ENCODE measurements around the gene TP53AIP1. TPM values are rescaled to one million over a fixed set of nuclear protein-coding genes. Genes with fewer than 3 reads are reported as not detected.

Gene TP53AIP1
- not detected in 2 replicates for total RNA-seq

- no peak for DNase-seq (ENCODE audit: extremely low read depth, low read depth, low spot score)
Observed at GRCh38 chr11:128942817-128943427, at the start of gene TP53AIP1. TP53AIP1 (minus strand) TSS chr11:128942871; CDS start chr11:128937818, 5,053 bp downstream.

GRCh38 chr11:128988242-128988970 lies 45.7 kb upstream of the TP53AIP1 start:
- DNase-seq (ENCODE audit: extremely low read depth, low read depth, low spot score), result no peak

DNA sequence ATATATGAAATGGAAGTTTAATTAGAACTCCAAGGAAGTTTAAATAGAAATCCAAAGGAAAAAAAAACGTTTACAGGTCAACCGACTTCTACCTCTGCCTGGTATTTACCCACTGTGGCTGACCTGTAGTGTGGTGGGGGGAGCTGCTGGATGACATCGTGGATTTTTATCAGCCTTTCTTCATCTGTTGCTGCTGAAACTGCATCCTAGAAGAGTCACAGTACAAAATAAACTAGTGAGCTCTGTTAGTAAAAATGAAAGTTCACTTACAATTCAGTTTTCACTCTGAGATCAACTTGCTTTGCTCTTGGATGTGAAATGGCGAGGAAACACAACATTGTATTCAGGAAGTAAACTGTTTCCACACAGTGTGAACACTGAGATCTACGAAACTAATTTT lies 43.2 kb upstream of the TP53AIP1 start:
- DNase-seq (ENCODE audit: extremely low read depth, low read depth, low spot score), result no peak

DNA sequence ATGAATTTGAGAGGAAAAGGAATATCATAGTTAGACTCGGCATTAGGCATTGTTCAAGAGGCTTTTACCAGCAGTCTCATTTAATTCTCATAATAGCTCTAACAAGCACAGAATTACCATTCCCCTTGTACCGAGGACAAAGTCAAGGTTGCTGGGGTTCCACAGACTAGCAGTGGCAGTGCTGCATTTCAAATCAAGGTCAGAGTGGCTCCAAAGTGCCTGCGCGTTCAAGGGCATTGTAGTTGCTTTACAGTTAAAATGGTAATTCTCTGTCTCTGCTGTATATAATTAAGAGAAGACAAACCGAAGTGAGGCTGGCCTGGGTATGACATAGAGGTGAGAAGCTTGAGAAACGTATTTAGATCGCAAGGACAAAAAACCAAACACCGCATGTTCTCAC lies 40.4 kb upstream of the TP53AIP1 start:
- DNase-seq (ENCODE audit: extremely low read depth, low read depth, low spot score), result no peak

- DNase-seq (ENCODE audit: extremely low read depth, low read depth, low spot score), result no peak
Observed at GRCh38 chr11:128981254-128981653, 38.6 kb upstream of the TP53AIP1 start.

- DNase-seq (ENCODE audit: extremely low read depth, low read depth, low spot score), result no peak
Observed at GRCh38 chr11:128970598-128971190, 28.0 kb upstream of the TP53AIP1 start.

GRCh38 chr11:128968916-128969315 lies 26.2 kb upstream of the TP53AIP1 start:
- no peak for DNase-seq (ENCODE audit: extremely low read depth, low read depth, low spot score)

GRCh38 chr11:128967578-128967977 lies 24.9 kb upstream of the TP53AIP1 start:
- DNase-seq (ENCODE audit: extremely low read depth, low read depth, low spot score), result no peak

GRCh38 chr11:128965485-128965884 lies 22.8 kb upstream of the TP53AIP1 start:
- no peak for DNase-seq (ENCODE audit: extremely low read depth, low read depth, low spot score)

GRCh38 chr11:128964463-128964930 lies 21.8 kb upstream of the TP53AIP1 start:
- DNase-seq (ENCODE audit: extremely low read depth, low read depth, low spot score), result peak; percentile 67

DNA sequence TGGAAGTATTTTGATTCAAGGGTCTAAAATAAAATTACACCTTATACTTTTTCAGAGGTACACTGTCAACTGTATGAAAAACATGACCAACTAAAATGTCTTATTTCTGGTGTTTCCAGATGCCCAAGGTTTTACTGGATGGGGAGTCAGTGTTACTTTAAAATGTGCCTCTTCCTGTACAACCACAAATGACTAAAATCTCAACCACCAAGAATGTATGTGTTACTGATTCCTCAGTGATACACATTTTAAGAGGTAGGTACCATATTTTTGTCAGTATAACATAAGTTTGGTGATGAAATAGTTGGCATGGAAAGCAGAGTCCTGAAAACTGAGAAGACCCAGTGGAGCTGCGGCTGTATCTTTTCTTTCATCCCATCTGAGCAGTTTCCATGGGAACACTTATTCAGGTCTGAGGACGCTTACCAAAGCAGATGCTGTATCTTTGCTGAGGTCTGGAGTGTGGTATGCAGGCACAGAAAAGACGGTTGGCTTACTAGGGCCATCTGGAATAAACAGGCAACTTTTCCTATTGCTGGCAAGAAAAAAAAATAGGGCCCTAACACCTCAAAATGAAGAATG lies 21.2 kb upstream of the TP53AIP1 start:
- no peak for DNase-seq (ENCODE audit: extremely low read depth, low read depth, low spot score)

DNA sequence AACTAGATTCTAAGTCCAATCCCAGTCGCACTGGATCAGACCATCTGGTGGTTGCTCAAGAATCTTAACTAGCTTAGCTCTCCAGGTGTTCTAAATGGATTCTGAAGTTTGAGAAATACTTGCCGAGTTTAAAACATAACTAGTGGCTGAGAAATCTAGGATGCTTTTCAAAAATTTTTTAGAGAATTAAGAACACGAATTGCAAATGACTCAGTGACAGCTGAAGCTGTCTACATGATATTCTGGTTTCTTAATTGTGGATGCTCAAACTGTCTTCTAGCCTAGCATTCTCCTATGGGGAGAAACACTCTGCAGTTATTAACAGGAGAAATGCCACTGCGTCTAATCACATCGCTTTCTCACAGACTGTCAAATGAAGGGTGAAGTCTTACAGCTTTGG lies 20.2 kb upstream of the TP53AIP1 start:
- no peak for DNase-seq (ENCODE audit: extremely low read depth, low read depth, low spot score)

DNA sequence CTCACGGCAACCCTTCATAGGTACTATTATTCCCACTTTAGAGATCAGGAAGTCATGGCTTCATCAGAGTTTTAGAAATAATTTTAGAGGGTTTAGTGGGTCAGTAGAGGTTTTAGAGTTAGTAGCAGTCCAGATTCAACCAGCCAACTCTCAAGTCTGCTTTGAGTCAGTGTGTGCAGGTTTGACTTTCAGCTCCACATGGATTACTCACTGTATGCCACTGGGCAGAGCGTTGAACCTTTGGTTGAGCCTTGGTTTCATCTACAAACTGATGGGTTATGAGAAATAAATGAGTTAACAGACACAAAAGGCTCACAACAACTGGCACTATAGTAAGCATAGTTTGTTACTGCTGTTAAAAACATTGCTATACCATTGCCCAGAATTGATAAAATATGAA lies 19.0 kb upstream of the TP53AIP1 start:
- DNase-seq (ENCODE audit: extremely low read depth, low read depth, low spot score), result no peak

- DNase-seq (ENCODE audit: extremely low read depth, low read depth, low spot score), result no peak
Observed at GRCh38 chr11:128957202-128957482, 14.5 kb upstream of the TP53AIP1 start.

DNA sequence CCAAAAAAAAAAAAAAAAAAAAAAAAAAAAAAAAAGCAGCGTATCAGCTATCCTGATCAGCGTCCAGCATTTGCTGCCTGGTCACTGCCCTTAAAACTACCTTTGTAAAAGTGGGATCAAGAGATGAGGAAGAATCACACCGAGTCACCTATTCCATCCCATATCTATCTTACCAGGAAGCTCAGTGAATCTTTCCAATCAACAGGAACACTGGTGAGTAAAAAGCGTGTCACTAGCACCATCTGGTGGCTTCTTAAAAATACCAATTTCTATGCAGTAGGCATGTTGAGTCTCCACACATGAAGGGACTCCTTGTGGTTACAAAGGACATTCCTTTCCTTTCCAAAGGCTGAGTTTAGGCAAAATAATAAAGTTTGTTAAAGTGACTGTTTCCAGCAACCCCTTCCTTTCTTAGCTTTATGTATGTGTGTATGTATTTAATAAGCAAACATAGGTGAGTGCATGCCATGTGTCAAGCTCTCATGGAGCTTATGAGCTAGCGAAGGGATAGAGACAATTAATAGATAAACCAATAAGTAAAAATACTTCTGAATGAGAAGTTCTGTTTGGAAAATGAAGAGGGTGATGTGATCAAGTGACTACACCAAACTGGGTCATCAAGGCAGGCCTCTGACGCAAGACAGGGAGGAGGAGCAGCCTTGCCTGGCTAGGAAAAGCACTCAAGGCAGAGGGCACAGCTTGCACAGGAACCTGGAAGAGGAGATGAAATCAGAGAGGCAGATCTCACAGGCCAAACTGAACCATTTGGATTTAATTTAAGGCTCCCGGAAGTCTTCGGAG lies 13.9 kb upstream of the TP53AIP1 start:
- peak; percentile 61 for DNase-seq (ENCODE audit: extremely low read depth, low read depth, low spot score)

GRCh38 chr11:128955636-128956035 lies 13.0 kb upstream of the TP53AIP1 start:
- DNase-seq (ENCODE audit: extremely low read depth, low read depth, low spot score), result no peak

DNA sequence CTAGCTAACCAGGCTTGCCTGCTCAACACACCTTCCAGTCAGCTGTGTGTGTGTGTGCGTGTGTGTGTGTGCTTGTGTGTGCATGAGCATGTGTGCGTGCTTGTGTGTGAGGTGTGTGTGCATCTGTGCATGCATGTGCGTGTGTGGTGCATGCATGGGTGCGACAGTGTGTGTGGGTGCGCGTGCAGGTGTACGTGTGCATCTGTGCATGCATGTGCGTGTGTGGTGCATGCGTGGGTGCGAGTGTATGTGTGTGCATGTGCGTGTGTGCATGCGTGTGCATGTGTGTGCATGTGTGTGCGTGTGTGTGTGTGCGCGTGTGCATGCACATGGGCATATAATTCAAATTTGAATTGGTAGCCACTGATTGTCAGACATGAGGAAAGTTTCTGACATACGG lies 10.5 kb upstream of the TP53AIP1 start:
- DNase-seq (ENCODE audit: extremely low read depth, low read depth, low spot score), result no peak

DNA sequence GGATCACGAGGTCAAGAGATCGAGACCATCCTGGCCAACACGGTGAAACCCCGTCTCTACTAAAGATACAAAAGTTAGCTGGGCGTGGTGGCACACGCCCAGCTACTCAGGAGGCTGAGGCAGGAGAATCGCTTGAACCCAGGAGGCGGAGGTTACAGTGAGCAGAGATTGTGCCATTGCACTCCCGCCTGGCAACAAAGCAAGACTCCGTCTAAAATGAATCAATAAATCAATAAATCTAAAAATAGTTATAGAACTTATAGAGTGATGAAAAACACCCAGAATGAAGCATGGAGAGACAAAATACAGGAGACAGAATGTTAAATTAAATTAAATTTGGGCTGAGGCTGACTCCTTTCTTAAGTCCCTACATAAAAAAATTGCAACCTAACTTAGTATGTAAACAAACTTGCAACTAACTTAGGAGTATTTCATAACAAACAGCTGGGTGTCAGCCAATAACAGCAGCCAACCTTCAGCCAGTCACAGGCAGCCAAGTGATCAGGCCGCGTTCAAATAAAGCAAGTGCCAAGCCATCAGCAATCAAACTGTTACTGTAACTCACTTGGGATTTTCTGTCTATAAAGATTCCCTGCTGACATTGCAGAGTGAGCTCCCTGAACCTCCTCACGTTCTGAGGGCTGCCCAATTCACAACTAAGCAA lies 7.3 kb upstream of the TP53AIP1 start:
- DNase-seq (ENCODE audit: extremely low read depth, low read depth, low spot score), result no peak

GRCh38 chr11:128948583-128948982 lies 5.9 kb upstream of the TP53AIP1 start:
- no peak for DNase-seq (ENCODE audit: extremely low read depth, low read depth, low spot score)

DNA sequence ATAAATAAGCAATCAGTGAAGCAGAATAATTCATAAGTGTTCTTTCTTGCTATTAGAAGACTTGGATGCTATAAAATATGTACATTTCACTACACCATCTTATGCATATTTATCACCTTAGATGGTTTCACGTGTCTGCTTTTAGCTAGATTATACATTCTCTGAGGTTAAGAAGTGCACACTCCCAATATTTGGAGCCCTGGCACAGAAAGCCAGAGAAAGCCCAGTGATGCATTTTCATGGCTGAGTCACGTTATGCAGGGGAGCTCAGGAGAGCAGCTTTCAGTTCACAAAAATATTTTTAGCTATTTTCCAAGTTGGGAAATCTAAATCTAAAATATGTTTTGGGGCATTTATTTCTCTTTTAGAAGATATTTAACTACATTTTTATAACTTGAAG lies 5.1 kb upstream of the TP53AIP1 start:
- DNase-seq (ENCODE audit: extremely low read depth, low read depth, low spot score), result no peak

- no peak for DNase-seq (ENCODE audit: extremely low read depth, low read depth, low spot score)
Observed at GRCh38 chr11:128946648-128947047, 4.0 kb upstream of the TP53AIP1 start.
